ENCODE measurements around the gene PHLDB1. TPM values are rescaled to one million over a fixed set of nuclear protein-coding genes. Genes with fewer than 3 reads are reported as not detected.

PHLDB1 gene
- total RNA-seq, 1 experiment from 2014 or later = 36.2 TPM

DNA sequence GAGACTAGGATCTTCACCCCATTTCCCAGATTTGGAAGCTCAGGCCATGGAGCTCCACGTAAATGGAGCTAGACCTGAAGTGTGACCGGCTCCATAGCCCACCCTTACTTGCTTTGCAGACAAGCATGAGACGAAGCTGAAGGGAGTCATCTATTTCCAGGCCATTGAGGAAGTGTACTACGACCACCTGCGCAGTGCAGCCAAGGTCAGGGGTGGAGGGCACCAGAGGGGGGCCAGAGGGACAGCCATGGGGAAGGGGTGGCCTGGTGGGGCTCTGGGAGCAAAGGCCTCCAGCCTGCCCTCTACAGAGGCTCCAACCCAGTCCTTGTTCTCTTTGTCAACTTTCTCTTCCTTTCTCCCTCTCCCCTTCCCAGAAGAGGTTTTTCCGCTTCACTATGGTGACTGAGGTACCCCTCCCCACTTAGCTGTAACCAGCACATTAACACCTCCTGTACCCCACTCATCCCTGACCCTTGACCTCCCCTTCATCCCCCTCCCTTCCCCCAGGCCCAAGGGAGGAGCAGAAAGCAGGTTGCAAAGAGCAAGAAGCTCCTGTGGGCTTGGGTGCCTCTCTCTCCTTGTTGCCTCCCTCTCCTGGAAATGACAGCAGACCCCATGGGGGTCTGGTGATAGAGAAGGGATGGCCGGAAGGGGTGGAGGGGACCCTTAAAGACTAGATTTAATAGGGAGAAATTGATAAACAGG, 48.2 kb downstream of the PHLDB1 start:
- BruUV-seq (replicated peaks) = no TSS peak
- H3K9ac ChIP-seq (ENCODE audit: low read length) = no peak overlapping the region
- H3K27ac ChIP-seq (ENCODE audit: low read depth, low read length) = no peak overlapping the region
- H3K9me2 ChIP-seq (ENCODE audit: insufficient read depth) = no peaks in the 10 kb centered on the region
- peaks cover 7 to 16% of the 10 kb centered on the region in 2 experiments; a peak in 3 of 4 replicates for H3K4me1 ChIP-seq (ENCODE audit: control insufficient read depth in 1 of 2, insufficient read depth in 2 of 2, low read length in 2 of 2)
- no peak overlapping the region for H3K4me3 ChIP-seq (replicated peaks in 1 of 2; ENCODE audit: low read depth in 1 of 2, low read length in 2 of 2)
- H3K4me2 ChIP-seq (ENCODE audit: low read length) = no peak overlapping the region
- intact Hi-C loops (cut with micrococcal nuclease) = no loop called here
- no peaks in the 10 kb centered on the region for H3K27me3 ChIP-seq (ENCODE audit: insufficient read depth, low read length)
- POLR2A ChIA-PET = no interaction called here
- ATAC-seq (no peak), DNase-seq (ENCODE audit: low read depth, low spot score) (no peak)
- peaks cover 6 to 7% of the 10 kb centered on the region in 2 experiments; a peak in 3 of 4 replicates for H3K36me3 ChIP-seq (ENCODE audit: control insufficient read depth in 1 of 2, insufficient read depth in 2 of 2, low read length in 2 of 2)
- no peaks in the 10 kb centered on the region for H3K79me2 ChIP-seq (ENCODE audit: insufficient read depth, low read length)
- no peak overlapping the region for H2AFZ ChIP-seq (ENCODE audit: low read depth, low read length, poor library complexity, severe bottlenecking)
- H4K20me1 ChIP-seq (ENCODE audit: insufficient read depth) = no peaks in the 10 kb centered on the region
- TF ChIP-seq POLR2A (IDR thresholded peaks at IDR 0.05; ENCODE audit: borderline replicate concordance, extremely low read depth, insufficient read depth, insufficient read length) (no peak), SRF (IDR thresholded peaks at IDR 0.05; ENCODE audit: low read depth) (no peak), EZH2phosphoT487 (IDR thresholded peaks at IDR 0.05; ENCODE audit: borderline replicate concordance) (no peak), CBX3 (IDR thresholded peaks at IDR 0.05; ENCODE audit: low read depth) (no peak), CEBPB (IDR thresholded peaks at IDR 0.05; ENCODE audit: low read depth) (no peak), POLR2AphosphoS5 (IDR thresholded peaks at IDR 0.05; ENCODE audit: low read depth, low read length) (no peak), ZFX (IDR thresholded peaks at IDR 0.05) (no peak), YY1 (IDR thresholded peaks at IDR 0.05; ENCODE audit: extremely low read depth, insufficient replicate concordance, low read depth, low read length) (no peak), SP1 (IDR thresholded peaks at IDR 0.05; ENCODE audit: low read depth) (no peak), FOSL1 (IDR thresholded peaks at IDR 0.05; ENCODE audit: low read depth) (no peak), RAD21 (IDR thresholded peaks at IDR 0.05; ENCODE audit: low read depth) (no peak), ELF1 (IDR thresholded peaks at IDR 0.05; ENCODE audit: borderline replicate concordance, low read depth) (no peak), EZH2 (IDR thresholded peaks at IDR 0.05) (no peak), SIN3A (IDR thresholded peaks at IDR 0.05; ENCODE audit: low read depth) (no peak), TCF7L2 (IDR thresholded peaks at IDR 0.05; ENCODE audit: borderline replicate concordance, extremely low read depth, insufficient read depth, insufficient read length) (no peak), EGR1 (IDR thresholded peaks at IDR 0.05; ENCODE audit: low read depth) (no peak), CTCF (IDR thresholded peaks at IDR 0.05 in 2 of 3, conservative IDR thresholded peaks at IDR 0.05 in 1 of 3; ENCODE audit: borderline replicate concordance in 1 of 3, insufficient read depth in 1 of 3, low read depth in 2 of 3, low read length in 2 of 3) (no peak)
- TF ChIP-seq, protein P1, sequence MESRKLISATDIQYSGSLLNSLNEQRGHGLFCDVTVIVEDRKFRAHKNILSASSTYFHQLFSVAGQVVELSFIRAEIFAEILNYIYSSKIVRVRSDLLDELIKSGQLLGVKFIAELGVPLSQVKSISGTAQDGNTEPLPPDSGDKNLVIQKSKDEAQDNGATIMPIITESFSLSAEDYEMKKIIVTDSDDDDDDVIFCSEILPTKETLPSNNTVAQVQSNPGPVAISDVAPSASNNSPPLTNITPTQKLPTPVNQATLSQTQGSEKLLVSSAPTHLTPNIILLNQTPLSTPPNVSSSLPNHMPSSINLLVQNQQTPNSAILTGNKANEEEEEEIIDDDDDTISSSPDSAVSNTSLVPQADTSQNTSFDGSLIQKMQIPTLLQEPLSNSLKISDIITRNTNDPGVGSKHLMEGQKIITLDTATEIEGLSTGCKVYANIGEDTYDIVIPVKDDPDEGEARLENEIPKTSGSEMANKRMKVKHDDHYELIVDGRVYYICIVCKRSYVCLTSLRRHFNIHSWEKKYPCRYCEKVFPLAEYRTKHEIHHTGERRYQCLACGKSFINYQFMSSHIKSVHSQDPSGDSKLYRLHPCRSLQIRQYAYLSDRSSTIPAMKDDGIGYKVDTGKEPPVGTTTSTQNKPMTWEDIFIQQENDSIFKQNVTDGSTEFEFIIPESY (IDR thresholded peaks at IDR 0.05; ENCODE audit: extremely low read depth, insufficient replicate concordance, low read length) = no peak
- TF ChIP-seq, protein P2, sequence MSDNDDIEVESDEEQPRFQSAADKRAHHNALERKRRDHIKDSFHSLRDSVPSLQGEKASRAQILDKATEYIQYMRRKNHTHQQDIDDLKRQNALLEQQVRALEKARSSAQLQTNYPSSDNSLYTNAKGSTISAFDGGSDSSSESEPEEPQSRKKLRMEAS (IDR thresholded peaks at IDR 0.05) = no peak
- CTCF ChIA-PET = no interaction called here
- RAD21 ChIA-PET (ENCODE audit: low non-redundant PET in 1 of 2, low total read pairs in 2 of 2, uncharacterized antibody in 2 of 2, unreplicated experiment in 2 of 2) = no interaction called here
- H3K9me3 ChIP-seq (ENCODE audit: control insufficient read depth in 1 of 2, insufficient read depth in 1 of 2, low read depth in 1 of 2, low read length in 2 of 2) = no peaks in the 10 kb centered on the region

Data from HCT116 (cell line).